Activated T-cell treated with anti-CD3 and anti-CD28 coated beads, Interleukin-2, amount 50 U/mL, for 24 hours (primary cell): ENCODE data around the gene CPT2.
A peak's percentile ranks its signal among the peaks of the same experiment; 100 is the strongest.

Experiments used
- DNase-seq: peaks from one replicate; pipeline ENCODE4 v3.0.0-alpha.2; 2020
- H3K27ac Mint-ChIP-seq: 2 replicates; pipeline ENCODE4 v1.8.0; 2020; ENCODE audit warnings: mild to moderate bottlenecking, mixed read lengths
- H3K27me3 Mint-ChIP-seq: 2 replicates; pipeline ENCODE4 v1.8.0; 2020; ENCODE audit warnings: mixed read lengths
- H3K36me3 Mint-ChIP-seq: 2 replicates; pipeline ENCODE4 v1.8.0; 2020; ENCODE audit warnings: low read depth, mixed read lengths
- H3K4me1 Mint-ChIP-seq: 2 replicates; pipeline ENCODE4 v1.8.0; 2020; ENCODE audit warnings: low read depth, mixed read lengths
- H3K4me3 Mint-ChIP-seq: 2 replicates; pipeline ENCODE4 v1.8.0; 2020; ENCODE audit warnings: mild to moderate bottlenecking, moderate library complexity, mixed read lengths
- H3K9me3 Mint-ChIP-seq: 2 replicates; pipeline ENCODE4 v1.8.0; 2020; ENCODE audit warnings: mixed read lengths

Gene CPT2

DNA sequence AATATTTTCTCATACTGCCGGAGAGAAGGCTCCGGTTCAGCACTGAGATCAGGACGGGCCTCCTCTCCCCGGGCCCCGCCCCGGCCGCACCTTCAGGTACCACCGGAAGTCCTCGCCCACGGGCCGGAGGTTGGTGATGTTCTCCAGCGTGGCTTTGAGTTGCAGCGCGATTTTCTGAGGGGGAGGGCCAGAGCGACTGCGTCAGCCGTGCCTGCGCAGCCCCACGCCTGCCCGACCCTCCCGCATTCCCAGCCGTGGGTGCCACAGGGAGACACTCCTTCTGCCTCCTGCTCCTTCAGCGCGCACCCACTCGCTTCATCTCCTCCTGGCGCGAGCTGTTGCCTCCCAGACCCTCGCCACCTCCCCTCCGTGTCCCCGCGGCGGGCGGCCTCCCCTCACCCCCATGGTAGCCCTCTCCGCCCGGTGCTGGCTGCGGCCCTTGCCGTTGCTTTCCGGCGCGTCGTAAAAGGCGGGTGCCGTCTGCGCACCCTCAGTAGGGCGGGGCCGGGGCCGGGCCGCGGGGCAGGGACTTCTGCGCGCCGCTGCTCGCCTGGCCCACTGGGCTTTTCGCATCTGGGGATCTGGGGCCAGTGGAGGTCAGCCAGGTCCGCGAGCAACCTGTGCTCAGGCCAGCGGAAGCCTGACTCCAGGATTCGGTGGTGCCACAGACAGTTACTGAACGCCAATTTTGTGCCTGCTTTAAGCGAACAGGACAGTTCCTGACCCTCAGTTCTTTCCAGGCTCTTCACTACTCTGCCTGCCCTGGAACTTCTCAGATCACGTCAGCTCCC, 23.7 kb downstream of the CPT2 start, which contains the start of gene CZIB:
Gene CZIB (minus strand): TSS at position 464 of the 791 bp plus-strand sequence. CDS start 59 bp downstream, at position 405.
- peak; percentile 98 for DNase-seq
- Mint-ChIP-seq H3K27ac (peak within 1 kb of the TSS; percentile 98), H3K4me1 (peaks cover 27% of the 10 kb centered on the region), H3K4me3 (peak within 1 kb of the TSS; percentile 92), H3K9me3 (no peaks in the 10 kb centered on the region), H3K27me3 (no peaks in the 10 kb centered on the region), H3K36me3 (peaks cover 44% of the 10 kb centered on the region)

DNA sequence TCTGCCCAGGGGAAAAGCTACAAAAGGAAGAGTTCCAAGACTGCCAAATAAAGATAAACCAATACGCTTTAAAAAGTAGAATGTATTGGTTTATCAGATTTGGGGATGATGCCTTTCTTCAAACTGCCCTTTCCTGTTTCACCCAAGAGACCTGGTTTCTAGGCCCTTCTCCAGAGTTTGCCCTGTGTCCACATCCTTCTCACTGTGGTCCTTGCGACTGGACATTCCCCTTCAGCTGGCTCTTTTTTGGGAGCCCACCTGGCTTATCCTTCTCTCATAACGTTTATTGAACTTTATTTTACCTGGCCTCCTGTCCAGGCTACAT, 24.3 kb downstream of the CPT2 start:
- Mint-ChIP-seq H3K4me3 (peak overlapping the region; percentile 92), H3K36me3 (peaks cover 41% of the 10 kb centered on the region), H3K27ac (peak overlapping the region; percentile 98), H3K9me3 (no peaks in the 10 kb centered on the region), H3K27me3 (no peaks in the 10 kb centered on the region), H3K4me1 (peaks cover 27% of the 10 kb centered on the region)
- DNase-seq, result no peak

DNA sequence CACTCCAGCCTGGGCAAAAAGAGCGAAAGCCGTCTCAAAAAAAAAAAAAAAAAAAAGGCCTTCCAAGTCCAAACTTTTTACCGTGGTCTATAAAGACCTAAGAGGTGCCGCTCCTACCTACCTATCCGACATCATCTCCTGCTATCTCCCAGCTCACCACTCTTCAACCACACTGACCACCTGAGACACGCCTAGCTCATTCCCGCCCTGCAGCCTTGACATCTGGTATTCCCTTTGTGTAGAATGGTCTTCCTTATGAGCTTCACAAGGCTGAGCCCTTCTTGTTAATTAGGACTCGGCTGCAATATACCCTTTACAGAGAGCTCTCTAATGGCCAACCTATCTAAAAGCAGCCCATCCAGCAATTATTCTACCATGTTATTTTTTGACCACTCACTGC, 41.0 kb downstream of the CPT2 start:
- Mint-ChIP-seq H3K4me3 (peak overlapping the region; percentile 98), H3K4me1 (peaks cover 29% of the 10 kb centered on the region), H3K27me3 (no peaks in the 10 kb centered on the region), H3K36me3 (peaks cover 52% of the 10 kb centered on the region), H3K9me3 (no peaks in the 10 kb centered on the region), H3K27ac (peak overlapping the region; percentile 97)
- no peak for DNase-seq

DNA sequence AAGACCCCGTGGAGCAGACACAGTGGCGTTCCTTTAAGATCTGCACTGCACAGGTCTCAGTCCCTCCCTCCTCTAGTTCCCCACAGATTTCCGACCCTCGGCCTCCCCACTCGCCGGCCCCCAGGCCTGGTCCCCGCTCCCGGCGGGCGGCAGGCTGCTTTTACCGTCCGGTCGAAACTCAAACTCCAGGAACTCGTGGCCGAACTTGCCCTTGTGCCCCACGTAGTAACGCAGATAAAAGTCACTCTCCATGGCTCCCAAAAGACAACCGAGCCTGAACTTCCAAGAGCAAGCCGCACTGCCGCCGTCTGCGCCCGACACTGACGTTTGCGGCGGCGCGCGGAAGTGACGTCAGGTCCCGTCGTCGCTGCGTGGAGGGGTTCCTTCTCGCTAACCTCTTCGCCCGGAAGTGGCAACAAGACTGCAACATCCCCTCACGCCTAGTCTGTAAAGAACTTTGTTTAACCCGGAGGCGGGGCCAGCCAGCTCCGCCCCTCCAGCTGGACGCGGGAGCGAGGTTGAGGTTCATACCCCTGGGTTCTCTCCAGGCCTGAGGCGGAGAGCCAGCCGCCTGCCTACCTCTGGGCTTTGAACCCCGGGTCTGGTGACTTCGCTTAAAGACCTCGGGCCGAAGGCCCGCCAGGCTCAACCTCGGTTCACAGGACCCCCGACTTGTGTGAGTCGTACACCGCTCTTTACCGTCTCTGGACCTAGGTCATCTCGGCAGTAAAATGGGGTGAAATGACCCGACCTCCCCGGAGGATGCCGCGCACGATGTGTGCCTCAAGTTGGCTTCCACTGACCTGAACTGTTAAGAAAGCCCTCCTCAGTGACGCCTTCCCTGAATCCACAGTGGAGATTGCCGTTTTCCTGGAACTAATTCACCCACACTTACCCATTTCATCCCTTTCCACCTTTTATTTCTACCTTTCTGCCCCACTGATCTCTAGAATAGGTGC, 41.9 kb downstream of the CPT2 start, which contains the start of gene MAGOH:
Gene MAGOH (minus strand): TSS at position 322 of the 959 bp plus-strand sequence. CDS start 70 bp downstream, at position 252.
- H3K36me3 Mint-ChIP-seq, result peaks cover 45% of the 10 kb centered on the region
- H3K4me3 Mint-ChIP-seq, result peak within 1 kb of the TSS; percentile 98
- no peaks in the 10 kb centered on the region for H3K9me3 Mint-ChIP-seq
- DNase-seq, result peak; percentile 98
- peaks cover 29% of the 10 kb centered on the region for H3K4me1 Mint-ChIP-seq
- H3K27ac Mint-ChIP-seq, result peak within 1 kb of the TSS; percentile 97
- no peaks in the 10 kb centered on the region for H3K27me3 Mint-ChIP-seq

DNA sequence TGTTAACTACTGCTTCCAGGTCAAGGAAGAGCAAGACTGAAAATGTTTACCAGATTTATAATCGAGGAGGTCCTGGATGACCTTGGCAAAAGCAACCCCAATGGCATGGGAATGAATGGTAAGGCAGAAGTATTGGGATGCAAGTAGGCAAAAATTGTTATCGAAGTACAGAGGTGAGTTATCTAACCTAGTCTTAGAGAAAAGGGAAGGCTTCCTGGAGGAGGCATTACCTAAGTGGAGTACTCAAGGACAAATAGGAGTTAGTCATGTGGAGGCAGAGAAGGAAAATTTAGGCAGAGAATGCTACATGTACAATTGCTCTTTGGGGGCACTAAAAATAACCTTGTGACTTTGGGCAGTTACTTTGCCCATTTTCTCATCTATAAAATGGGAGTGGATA, 45.2 kb downstream of the CPT2 start:
- Mint-ChIP-seq H3K4me1 (peaks cover 14% of the 10 kb centered on the region), H3K9me3 (no peaks in the 10 kb centered on the region), H3K36me3 (peaks cover 36% of the 10 kb centered on the region), H3K4me3 (no peak overlapping the region), H3K27me3 (no peaks in the 10 kb centered on the region), H3K27ac (no peak overlapping the region)
- no peak for DNase-seq

DNA sequence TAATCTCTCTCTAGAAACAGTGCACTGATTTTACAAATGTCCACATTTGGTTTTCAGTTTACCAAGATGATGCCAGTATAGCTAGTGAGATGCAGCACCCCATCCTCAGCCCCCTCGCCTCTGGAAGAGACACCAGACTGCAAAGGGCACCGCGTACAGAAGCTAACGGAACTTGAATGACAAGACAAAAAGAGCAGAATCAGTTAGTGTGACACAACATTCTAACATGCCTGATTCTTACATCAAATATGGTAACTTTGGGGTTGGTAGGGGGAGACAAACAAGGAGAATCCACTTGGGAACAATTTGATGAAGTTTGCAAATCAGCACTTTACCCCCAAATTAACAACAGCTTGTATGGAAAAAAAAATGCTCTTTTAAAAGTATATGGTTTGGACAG, 45.8 kb downstream of the CPT2 start:
- H3K4me3 Mint-ChIP-seq, result no peak overlapping the region
- no peaks in the 10 kb centered on the region for H3K27me3 Mint-ChIP-seq
- H3K27ac Mint-ChIP-seq, result no peak overlapping the region
- peaks cover 12% of the 10 kb centered on the region for H3K4me1 Mint-ChIP-seq
- no peak for DNase-seq
- peaks cover 41% of the 10 kb centered on the region for H3K36me3 Mint-ChIP-seq
- H3K9me3 Mint-ChIP-seq, result no peaks in the 10 kb centered on the region

DNA sequence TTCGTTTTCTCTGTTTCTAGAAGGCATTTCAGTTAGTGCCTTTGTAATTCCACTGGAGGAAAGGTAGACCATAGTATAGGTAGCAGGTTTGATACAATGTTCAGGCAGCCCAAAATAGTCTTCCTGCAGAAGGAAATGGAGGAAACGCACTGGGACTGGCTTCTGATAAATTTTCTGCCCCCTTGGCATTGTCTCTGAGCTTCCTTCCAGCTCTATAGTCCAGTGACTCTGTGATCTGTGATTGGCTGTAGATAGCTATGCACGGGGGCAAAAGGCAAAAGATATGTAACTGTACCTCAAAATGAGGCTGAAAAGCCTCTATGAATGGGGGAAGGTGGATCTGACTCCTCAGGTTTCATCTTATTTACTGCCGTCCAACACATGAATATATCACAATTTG, 47.5 kb downstream of the CPT2 start:
- Mint-ChIP-seq H3K27ac (no peak overlapping the region), H3K27me3 (no peaks in the 10 kb centered on the region)
- DNase-seq, result no peak

DNA sequence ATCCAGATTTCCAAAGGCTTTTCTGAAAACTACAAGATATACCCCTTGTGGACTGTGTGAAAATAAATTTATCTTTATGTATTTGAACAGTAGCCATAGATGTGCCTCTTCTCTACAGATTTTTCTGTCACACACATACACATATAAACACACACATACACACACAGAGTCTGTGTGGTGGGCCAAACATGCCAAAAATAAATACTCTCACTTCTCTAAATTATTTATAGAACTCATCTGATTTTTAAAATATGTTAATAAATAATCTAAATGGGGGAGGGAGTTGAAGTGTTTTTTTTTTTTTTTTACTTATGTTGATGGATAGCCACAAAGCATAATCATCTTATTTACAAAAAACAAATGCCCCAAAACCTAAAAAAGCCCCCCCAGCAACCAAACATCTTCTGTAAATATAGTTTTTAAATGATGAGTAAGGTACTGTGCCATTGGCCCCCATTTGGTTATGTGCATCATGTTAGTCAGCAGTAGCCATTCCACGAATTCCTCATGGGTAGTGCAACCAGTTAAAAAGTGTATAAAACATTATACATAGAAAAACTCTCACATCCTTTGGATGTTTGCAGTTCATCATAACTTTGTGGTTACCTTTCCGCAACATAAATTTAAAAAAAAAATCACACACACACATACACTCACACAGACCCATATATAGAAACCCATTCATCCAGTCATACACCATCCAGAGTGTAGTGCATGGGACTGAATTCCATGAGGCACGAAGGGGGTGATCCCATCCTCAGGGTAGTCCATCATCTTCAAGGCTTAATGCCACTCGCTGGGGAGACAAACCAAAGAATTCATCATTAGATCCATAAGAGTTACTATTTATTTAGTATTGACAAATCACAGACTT, 49.9 kb downstream of the CPT2 start:
- DNase-seq, result no peak
- Mint-ChIP-seq H3K27me3 (no peaks in the 10 kb centered on the region), H3K4me1 (no peaks in the 10 kb centered on the region), H3K4me3 (no peak overlapping the region), H3K9me3 (no peaks in the 10 kb centered on the region), H3K36me3 (peaks cover 71% of the 10 kb centered on the region), H3K27ac (no peak overlapping the region)

More for the DNA sequence above, 47.5 kb downstream of the CPT2 start:
- no peaks in the 10 kb centered on the region for H3K9me3 Mint-ChIP-seq
- peaks cover 2% of the 10 kb centered on the region for H3K4me1 Mint-ChIP-seq
- no peak overlapping the region for H3K4me3 Mint-ChIP-seq
- peaks cover 48% of the 10 kb centered on the region for H3K36me3 Mint-ChIP-seq

DNA sequence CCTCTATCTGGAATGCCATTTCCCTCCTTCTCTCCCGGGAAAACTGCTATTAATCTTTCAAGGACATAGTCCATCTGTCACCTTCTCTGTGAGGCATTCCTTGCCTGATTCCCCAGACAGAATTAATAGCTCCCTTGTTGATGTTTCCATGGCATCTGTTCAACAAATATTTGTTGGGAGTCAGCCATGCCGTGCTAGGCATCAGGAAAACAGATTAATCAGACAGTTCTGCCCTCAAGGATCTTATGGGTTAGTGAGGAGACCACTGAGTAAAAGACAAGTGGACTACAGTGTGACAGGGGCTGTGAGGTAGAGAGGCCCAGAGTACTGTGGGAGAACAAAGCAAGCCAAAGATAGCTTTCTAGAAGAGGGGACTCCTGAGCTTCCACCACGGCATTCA, 53.1 kb downstream of the CPT2 start:
- H3K4me1 Mint-ChIP-seq, result no peaks in the 10 kb centered on the region

DNA sequence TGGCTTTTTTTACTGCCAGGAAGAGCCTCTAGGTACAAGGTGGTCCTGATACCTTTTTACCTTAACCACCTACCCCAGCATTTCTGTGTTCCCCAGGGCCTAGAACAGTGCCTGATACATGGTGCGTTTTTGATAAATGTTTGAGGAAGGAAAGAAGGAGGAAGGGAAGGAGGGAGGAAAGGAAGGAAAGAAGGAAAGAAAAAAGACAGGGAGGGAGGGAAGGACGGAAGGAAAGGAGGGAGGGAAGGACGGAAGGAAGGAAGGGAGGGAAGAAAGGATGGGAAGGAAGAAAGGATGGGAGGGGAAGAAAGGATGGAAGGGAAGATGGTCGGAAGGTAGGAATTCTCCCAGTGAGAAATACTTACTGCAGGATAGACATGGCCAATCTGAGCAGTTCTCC, 53.7 kb downstream of the CPT2 start:
- DNase-seq, result no peak
- no peak overlapping the region for H3K4me3 Mint-ChIP-seq
- H3K4me1 Mint-ChIP-seq, result no peaks in the 10 kb centered on the region
- peaks cover 93% of the 10 kb centered on the region for H3K36me3 Mint-ChIP-seq
- no peaks in the 10 kb centered on the region for H3K27me3 Mint-ChIP-seq
- no peaks in the 10 kb centered on the region for H3K9me3 Mint-ChIP-seq
- H3K27ac Mint-ChIP-seq, result no peak overlapping the region

More for the DNA sequence above, 53.1 kb downstream of the CPT2 start:
- Mint-ChIP-seq H3K27ac (no peak overlapping the region), H3K4me3 (no peak overlapping the region), H3K36me3 (peaks cover 93% of the 10 kb centered on the region), H3K9me3 (no peaks in the 10 kb centered on the region), H3K27me3 (no peaks in the 10 kb centered on the region)
- DNase-seq, result no peak

DNA sequence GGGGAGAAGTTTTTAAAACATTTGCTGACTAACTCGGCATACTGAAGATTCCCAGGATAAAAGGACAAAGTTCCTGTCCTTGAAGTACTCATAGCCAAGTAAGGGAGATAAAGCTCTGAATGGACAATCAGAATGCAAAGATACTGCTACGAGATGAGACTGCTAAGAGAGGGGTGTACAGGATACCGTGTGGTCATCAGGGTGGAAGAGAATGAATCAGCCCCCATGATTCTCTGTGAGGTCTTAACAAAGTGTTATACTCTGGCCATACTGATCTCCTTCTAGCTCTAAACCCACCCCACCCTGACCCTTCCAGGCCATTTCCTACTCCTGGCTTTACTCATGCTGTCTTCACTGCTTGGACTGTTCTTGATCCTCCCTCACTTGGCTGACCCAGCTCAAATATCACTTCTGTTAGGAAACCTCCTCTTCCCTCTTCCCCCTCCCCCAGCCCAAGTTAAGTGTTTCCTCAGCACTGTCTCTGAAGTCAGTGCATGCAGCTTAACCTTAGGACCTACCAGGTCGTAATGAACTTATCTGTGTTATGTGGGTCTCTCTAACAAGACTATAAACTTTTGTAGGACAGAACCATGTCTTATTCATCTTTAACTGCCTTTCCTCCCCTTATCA, 57.5 kb downstream of the CPT2 start:
- no peaks in the 10 kb centered on the region for H3K27me3 Mint-ChIP-seq
- H3K27ac Mint-ChIP-seq, result peak overlapping the region; percentile 26
- DNase-seq, result no peak
- no peaks in the 10 kb centered on the region for H3K9me3 Mint-ChIP-seq
- H3K36me3 Mint-ChIP-seq, result peaks cover 93% of the 10 kb centered on the region
- no peaks in the 10 kb centered on the region for H3K4me1 Mint-ChIP-seq
- no peak overlapping the region for H3K4me3 Mint-ChIP-seq

DNA sequence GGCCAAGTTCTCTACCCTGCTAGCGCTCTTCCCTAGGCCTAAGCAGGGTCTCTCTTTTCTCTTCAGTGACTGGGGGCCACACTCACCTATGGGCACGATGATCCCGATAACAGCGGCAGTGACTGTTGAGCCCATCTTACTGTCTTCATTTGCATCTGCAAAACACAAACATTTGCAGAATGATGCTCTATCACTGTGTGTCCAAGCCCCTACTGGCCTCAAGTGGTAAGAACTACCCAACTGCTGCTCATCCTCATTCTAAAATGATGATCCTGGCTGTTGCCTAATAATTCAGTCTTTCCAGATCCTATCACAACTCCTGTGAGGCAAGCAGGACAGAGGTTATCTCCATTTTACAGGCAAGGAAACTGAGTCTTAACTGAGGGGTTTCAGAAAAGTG, 58.4 kb downstream of the CPT2 start:
- no peak overlapping the region for H3K4me3 Mint-ChIP-seq
- H3K4me1 Mint-ChIP-seq, result no peaks in the 10 kb centered on the region
- no peak for DNase-seq
- H3K9me3 Mint-ChIP-seq, result no peaks in the 10 kb centered on the region
- no peaks in the 10 kb centered on the region for H3K27me3 Mint-ChIP-seq
- H3K36me3 Mint-ChIP-seq, result peaks cover 93% of the 10 kb centered on the region
- peak overlapping the region; percentile 31 for H3K27ac Mint-ChIP-seq

DNA sequence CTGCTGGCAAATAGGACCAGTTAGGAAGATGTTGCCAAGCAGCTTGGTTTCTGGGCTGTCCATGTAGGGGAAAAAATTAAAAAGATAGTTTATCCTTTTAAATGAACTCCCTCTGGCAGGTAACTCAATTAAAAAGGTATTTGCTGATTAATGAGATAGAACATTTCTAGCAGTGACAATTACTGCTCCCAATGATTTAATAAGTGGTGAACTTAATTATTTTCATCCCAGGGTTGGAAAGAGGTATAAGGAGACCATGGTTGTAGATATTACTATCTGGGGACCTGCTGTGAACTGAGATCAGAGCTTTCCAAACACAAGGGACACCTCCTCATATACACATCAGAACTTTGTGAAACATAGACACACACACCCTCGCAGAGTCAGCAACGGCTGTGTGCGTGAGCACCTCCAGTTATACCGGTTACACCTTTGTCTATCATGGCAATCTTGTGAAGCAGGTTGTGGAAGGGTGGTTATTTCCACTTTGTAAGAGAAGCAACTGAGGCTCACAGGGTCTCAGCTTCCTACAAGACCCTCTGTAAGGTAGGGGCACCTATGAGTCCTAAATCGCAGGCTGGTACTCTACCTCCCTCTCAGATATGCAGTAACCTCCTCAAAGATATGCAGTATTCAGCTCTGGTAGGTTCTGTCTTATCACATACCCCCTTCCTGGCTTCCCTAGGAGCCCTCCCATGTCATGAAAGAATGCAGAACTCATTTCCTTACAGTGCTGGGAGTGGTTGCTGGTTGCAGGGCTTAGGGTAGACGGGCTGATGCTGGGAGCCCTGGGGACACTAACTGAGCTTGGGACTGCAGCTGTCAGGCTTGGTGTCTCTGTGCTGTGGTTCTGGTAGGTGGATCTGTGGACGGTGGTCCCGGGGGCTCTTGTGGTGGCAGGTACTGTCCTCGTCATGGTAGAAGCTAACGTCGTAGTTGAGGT, 60.2 kb downstream of the CPT2 start:
- DNase-seq, result no peak
- H3K27ac Mint-ChIP-seq, result peak overlapping the region; percentile 56
- no peak overlapping the region for H3K4me3 Mint-ChIP-seq
- no peaks in the 10 kb centered on the region for H3K27me3 Mint-ChIP-seq
- H3K4me1 Mint-ChIP-seq, result no peaks in the 10 kb centered on the region
- H3K36me3 Mint-ChIP-seq, result peaks cover 94% of the 10 kb centered on the region
- H3K9me3 Mint-ChIP-seq, result no peaks in the 10 kb centered on the region
